K562 (cell line): ENCODE measurements around the gene KAZN.

Source experiments
- ARID3A ChIP-seq: IDR thresholded peaks from 2 replicates; pipeline ENCODE4 v1.6.1; 2012; ENCODE audit warnings: low read depth, low read length, improper control_type of control experiment, borderline replicate concordance
- ARNT ChIP-seq, 2 experiments: fragments of 450-650 bp; IDR thresholded peaks; 2 replicates each; pipeline ENCODE4 v1.6.1; 2016; ENCODE audit warnings: mild to moderate bottlenecking in 1 of 2
- EZH2 ChIP-seq: IDR thresholded peaks from 2 replicates; pipeline ENCODE4 v1.6.1; 2012; ENCODE audit warnings: low read depth, mild to moderate bottlenecking, inconsistent platforms, low read length, borderline replicate concordance
- JUND ChIP-seq, 2 experiments: IDR thresholded peaks; 2 replicates in 1 of 2; 3 replicates in 1 of 2; pipeline ENCODE4 v1.6.1; 2011; ENCODE audit warnings: borderline replicate concordance in 2 of 2, low read depth in 2 of 2, low read length in 2 of 2, improper control_type of control experiment in 1 of 2, missing biosample characterization in 1 of 2, missing genetic modification characterization in 1 of 2, missing genetic modification reagents in 1 of 2
- KDM4B ChIP-seq, 2 experiments: fragments of 450-650 bp in 1 of 2; sonication (generic) in 1 of 2; IDR thresholded peaks; 2 replicates each; pipeline ENCODE4 v1.6.1; 2016 to 2017; ENCODE audit warnings: borderline replicate concordance in 2 of 2, antibody characterized with exemption in 1 of 2, low read depth in 1 of 2, mild to moderate bottlenecking in 1 of 2
- MAFK ChIP-seq: IDR thresholded peaks from 2 replicates; pipeline ENCODE4 v1.6.1; 2011; ENCODE audit warnings: low read length, improper control_type of control experiment
- POLR2A ChIP-seq: fragments of 450-650 bp; conservative IDR thresholded peaks from 2 replicates; pipeline ENCODE4 v1.6.1; 2016
- PRDM10 ChIP-seq: fragments of 450-650 bp; IDR thresholded peaks from 2 replicates; pipeline ENCODE4 v1.6.1; 2018; ENCODE audit not compliant: partially characterized antibody
- ZNF431 ChIP-seq: sonication (generic); formaldehyde crosslinking; IDR thresholded peaks from 2 replicates; pipeline ENCODE4 v1.8.0; 2022; ENCODE audit warnings: mild to moderate bottlenecking, missing genetic modification reagents

DNA sequence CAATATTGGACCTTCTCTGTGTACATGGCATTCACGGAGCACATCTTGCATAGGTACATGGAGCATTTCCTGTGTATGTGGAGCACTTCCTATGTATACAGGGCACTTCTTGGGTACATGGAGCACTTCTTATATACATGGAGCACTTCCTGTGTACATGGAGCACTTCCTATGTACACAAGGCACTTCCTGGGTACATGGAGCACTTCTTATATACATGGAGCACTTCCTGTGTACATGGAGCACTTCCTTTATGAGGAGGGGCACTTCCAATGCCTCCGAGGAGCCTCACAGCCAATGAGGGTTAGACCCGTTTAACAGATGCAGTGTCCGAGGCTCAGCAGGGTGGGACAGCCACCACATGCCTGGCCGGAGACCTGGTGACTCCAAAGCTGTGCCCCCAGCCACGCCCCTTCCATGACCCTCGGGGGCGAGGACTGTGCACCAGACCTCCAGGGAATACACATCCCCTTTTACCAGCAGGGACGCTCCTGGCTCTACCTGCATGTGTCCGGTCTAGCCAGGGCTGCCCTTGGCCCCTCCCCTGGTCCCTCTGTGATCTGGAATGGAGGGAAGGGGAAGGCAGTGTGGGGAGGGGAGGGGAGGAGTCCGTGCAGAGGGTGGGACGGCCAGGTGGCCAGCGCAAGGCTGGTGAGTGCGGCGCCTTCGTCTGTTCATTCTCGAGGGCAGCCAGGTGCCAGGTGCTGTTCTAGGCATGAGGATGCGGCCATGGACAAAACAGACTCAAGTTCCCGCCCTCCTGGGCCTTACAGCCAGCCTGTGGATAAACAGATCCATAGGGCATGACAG, 360.0 kb downstream of the KAZN start:
- TF ChIP-seq POLR2A (no peak), PRDM10 (no peak), KDM4B (IDR thresholded peaks at IDR 0.05; ENCODE audit: borderline replicate concordance in 2 of 2, low read depth in 1 of 2) (no peak), ARNT (IDR thresholded peaks at IDR 0.05) (no peak), JUND (IDR thresholded peaks at IDR 0.05; ENCODE audit: borderline replicate concordance, low read depth, low read length) (no peak), JUND (tag; IDR thresholded peaks at IDR 0.05; ENCODE audit: borderline replicate concordance, low read depth, low read length) (no peak), ZNF431 (CRISPR knock-in tag) (no peak), MAFK (no peak), ARID3A (no peak), EZH2 (no peak)
